K562 (cell line): Measurements from ENCODE around the gene ITGB2.

ENCODE experiments used
- RAD51 ChIP-seq: fragments of 450-650 bp; IDR thresholded peaks from 2 replicates; pipeline ENCODE4 v1.7.1; 2016; ENCODE audit warnings: low read depth, mild to moderate bottlenecking, borderline replicate concordance
- TF ChIP-seq, protein P1 (sequence below): sonication (generic); formaldehyde crosslinking; IDR thresholded peaks from 2 replicates; pipeline ENCODE4 v1.9.0; 2022; ENCODE audit warnings: mild to moderate bottlenecking, missing genetic modification reagents

GRCh38 chr21:44964381-44964780 is 43.7 kb upstream of the ITGB2 start:
- TF ChIP-seq, protein P1, sequence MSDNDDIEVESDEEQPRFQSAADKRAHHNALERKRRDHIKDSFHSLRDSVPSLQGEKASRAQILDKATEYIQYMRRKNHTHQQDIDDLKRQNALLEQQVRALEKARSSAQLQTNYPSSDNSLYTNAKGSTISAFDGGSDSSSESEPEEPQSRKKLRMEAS (CRISPR knock-in tag) = no peak
- TF ChIP-seq RAD51 = no peak
